DND-41 (cell line): ENCODE results near the gene ZNF511.

ENCODE experiments used
- ATAC-seq: fragments of 200-7000 bp; cut with Tn5 transposase; 3 replicates; pipeline ENCODE4 v1.9.1; 2021; ENCODE audit warnings: low read depth; ENCODE audit not compliant: insufficient read depth
- DNase-seq: peaks from one replicate; pipeline ENCODE4 v3.0.0-alpha.2; 2020
- H2AFZ ChIP-seq: 2 replicates; pipeline ENCODE4 v1.6.0; 2012; ENCODE audit warnings: low read depth, low read length
- H3K27ac ChIP-seq: 2 replicates; pipeline ENCODE4 v1.5.1; 2012; ENCODE audit warnings: low read length, inconsistent platforms
- H3K27me3 ChIP-seq: fragments of 200-600 bp; sonication (generic); 2 replicates; pipeline ENCODE4 v1.6.0; 2012; ENCODE audit warnings: low read length, mild to moderate bottlenecking, inconsistent platforms; ENCODE audit not compliant: insufficient read depth, poor library complexity
- H3K36me3 ChIP-seq: 2 replicates; pipeline ENCODE4 v1.5.1; 2012; ENCODE audit warnings: low read length, inconsistent platforms; ENCODE audit not compliant: insufficient read depth
- H3K4me1 ChIP-seq: 2 replicates; pipeline ENCODE4 v1.5.1; 2012; ENCODE audit warnings: mild to moderate bottlenecking, low read length; ENCODE audit not compliant: insufficient read depth
- H3K4me2 ChIP-seq: 2 replicates; pipeline ENCODE4 v1.6.0; 2012; ENCODE audit warnings: mild to moderate bottlenecking, moderate library complexity, low read length, inconsistent platforms; ENCODE audit not compliant: insufficient read depth
- H3K4me3 ChIP-seq, 2 experiments: fragments of 200-600 bp in 1 of 2; shearing (Covaris generic) in 1 of 2; 2 replicates each; pipeline ENCODE4 v1.5.1; 2012 to 2016; ENCODE audit warnings: inconsistent platforms in 2 of 2, low read length in 2 of 2, mild to moderate bottlenecking in 2 of 2, low read depth in 1 of 2, moderate library complexity in 1 of 2
- H3K79me2 ChIP-seq: 2 replicates; pipeline ENCODE4 v1.6.0; 2012; ENCODE audit warnings: low read length, inconsistent platforms; ENCODE audit not compliant: insufficient read depth
- H3K9ac ChIP-seq: 2 replicates; pipeline ENCODE4 v1.6.0; 2012; ENCODE audit warnings: low read depth, mild to moderate bottlenecking, inconsistent platforms, low read length, moderate library complexity
- H3K9me3 ChIP-seq: 2 replicates; pipeline ENCODE4 v1.5.1; 2012; ENCODE audit warnings: low read length, moderate library complexity, mild to moderate bottlenecking, inconsistent platforms; ENCODE audit not compliant: insufficient read depth, severe bottlenecking
- H4K20me1 ChIP-seq: 2 replicates; pipeline ENCODE4 v1.6.0; 2012; ENCODE audit warnings: low read length; ENCODE audit not compliant: insufficient read depth
- EZH2 ChIP-seq: IDR thresholded peaks from 3 replicates; pipeline ENCODE4 v1.6.1; 2012; ENCODE audit warnings: borderline replicate concordance, low read depth, mild to moderate bottlenecking, moderate library complexity, low read length, inconsistent platforms; ENCODE audit not compliant: severe bottlenecking
- TF ChIP-seq, protein P1 (sequence below): IDR thresholded peaks from 2 replicates; pipeline ENCODE4 v1.5.1; 2012; ENCODE audit warnings: borderline replicate concordance, low read length, moderate library complexity, mild to moderate bottlenecking; ENCODE audit not compliant: poor library complexity, severe bottlenecking; ENCODE audit errors: extremely low read depth

Gene ZNF511

DNA sequence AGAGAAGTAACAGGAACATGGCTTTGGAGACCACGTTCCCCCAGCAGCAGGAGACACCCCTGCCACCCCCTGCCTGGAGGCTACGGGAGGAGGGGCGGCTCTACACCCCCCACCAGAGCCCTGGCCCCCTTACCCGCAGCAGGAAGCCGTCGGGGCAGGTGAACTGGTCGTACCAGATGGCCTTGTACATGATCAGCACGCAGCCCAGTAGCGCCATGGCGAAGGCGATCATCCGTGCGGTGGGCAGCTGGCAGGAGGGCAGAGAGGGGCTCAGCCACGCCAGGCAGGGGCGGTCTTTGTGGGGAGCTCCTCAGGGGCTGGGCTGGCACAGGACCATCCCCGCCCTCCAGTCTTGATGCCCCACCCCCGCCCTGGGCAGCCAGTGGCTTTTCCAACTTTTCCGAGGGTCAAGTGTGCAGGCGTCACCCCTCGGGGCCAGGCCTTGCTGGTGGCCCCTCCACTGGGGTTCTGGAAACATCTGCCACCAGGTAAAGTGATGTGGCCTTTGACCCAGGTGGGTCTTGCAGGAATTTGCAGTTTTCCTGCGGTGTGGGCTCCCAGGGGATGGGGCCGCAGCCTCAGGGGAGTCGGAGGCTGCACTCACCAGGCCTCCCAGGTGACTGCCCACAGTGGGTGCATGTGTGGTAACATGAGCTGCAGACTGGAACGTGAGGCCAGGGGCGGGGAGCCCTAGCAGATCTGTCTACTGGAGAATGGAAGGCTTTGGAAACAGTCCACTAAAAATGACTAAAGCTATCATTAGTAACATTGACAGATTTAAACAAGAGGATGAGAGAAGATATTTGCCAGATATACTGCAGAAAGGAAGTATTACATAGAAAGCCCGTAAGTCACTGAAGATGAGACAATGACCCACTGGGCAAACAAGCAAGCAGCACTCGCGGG is 18.3 kb downstream of the ZNF511 start:
- H3K4me2 ChIP-seq, result no peak overlapping the region
- H3K79me2 ChIP-seq, result no peaks in the 10 kb centered on the region
- H2AFZ ChIP-seq, result no peak overlapping the region
- peaks cover 13% of the 10 kb centered on the region for H3K4me1 ChIP-seq
- no peak overlapping the region for H3K27ac ChIP-seq
- peaks cover 6% of the 10 kb centered on the region for H3K27me3 ChIP-seq
- TF ChIP-seq, protein P1, sequence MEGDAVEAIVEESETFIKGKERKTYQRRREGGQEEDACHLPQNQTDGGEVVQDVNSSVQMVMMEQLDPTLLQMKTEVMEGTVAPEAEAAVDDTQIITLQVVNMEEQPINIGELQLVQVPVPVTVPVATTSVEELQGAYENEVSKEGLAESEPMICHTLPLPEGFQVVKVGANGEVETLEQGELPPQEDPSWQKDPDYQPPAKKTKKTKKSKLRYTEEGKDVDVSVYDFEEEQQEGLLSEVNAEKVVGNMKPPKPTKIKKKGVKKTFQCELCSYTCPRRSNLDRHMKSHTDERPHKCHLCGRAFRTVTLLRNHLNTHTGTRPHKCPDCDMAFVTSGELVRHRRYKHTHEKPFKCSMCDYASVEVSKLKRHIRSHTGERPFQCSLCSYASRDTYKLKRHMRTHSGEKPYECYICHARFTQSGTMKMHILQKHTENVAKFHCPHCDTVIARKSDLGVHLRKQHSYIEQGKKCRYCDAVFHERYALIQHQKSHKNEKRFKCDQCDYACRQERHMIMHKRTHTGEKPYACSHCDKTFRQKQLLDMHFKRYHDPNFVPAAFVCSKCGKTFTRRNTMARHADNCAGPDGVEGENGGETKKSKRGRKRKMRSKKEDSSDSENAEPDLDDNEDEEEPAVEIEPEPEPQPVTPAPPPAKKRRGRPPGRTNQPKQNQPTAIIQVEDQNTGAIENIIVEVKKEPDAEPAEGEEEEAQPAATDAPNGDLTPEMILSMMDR, result no peak
- TF ChIP-seq EZH2, result no peak
- ATAC-seq (no peak), DNase-seq (no peak)
- no peaks in the 10 kb centered on the region for H3K36me3 ChIP-seq
- H3K9me3 ChIP-seq, result no peaks in the 10 kb centered on the region
- no peak overlapping the region for H3K9ac ChIP-seq
- no peak overlapping the region for H3K4me3 ChIP-seq
- no peaks in the 10 kb centered on the region for H4K20me1 ChIP-seq

DNA sequence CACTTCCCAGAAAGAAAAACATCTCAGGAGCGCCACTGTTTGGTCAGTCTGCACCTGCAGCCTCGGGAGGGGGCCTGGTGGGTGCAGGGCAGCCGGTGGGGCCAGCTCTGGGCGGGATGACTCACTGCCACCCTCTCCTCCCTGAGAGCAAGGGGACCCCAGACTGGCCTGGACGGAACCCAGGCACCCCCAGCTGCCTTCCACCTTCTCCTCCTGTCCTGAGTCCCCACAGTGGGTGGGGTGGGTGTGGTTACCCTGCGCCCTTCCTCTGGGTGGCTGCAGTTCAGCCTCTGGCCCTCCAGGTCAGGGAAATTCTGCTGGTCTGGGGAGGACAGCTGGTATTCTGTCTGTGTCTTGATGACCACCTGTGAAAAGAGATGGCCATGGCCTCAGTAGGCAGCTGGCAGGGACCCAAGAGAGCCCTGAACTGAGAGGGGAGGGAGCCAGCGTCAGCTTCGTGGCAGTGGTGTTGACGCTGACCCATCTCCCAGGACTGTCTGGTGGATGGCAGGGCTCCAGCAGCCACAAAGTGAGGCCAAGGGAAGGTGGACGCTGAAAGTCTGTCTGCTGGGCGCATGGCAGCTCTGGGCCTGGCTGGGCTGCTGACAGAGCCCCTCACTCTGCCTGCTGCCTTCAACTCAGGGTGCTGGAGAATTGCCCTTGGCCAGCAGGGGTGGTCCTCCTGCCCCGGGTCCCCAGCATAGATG is 19.1 kb downstream of the ZNF511 start:
- ATAC-seq (no peak), DNase-seq (no peak)
- no peaks in the 10 kb centered on the region for H3K36me3 ChIP-seq
- no peak overlapping the region for H3K27ac ChIP-seq
- no peaks in the 10 kb centered on the region for H3K79me2 ChIP-seq
- no peak for TF ChIP-seq EZH2
- TF ChIP-seq, protein P1, result no peak
- peaks cover 13% of the 10 kb centered on the region for H3K4me1 ChIP-seq
- H3K9me3 ChIP-seq, result no peaks in the 10 kb centered on the region
- no peaks in the 10 kb centered on the region for H4K20me1 ChIP-seq
- no peak overlapping the region for H3K9ac ChIP-seq
- peaks cover 8% of the 10 kb centered on the region for H3K27me3 ChIP-seq
- H3K4me3 ChIP-seq, result no peak overlapping the region
- no peak overlapping the region for H3K4me2 ChIP-seq
- no peak overlapping the region for H2AFZ ChIP-seq

DNA sequence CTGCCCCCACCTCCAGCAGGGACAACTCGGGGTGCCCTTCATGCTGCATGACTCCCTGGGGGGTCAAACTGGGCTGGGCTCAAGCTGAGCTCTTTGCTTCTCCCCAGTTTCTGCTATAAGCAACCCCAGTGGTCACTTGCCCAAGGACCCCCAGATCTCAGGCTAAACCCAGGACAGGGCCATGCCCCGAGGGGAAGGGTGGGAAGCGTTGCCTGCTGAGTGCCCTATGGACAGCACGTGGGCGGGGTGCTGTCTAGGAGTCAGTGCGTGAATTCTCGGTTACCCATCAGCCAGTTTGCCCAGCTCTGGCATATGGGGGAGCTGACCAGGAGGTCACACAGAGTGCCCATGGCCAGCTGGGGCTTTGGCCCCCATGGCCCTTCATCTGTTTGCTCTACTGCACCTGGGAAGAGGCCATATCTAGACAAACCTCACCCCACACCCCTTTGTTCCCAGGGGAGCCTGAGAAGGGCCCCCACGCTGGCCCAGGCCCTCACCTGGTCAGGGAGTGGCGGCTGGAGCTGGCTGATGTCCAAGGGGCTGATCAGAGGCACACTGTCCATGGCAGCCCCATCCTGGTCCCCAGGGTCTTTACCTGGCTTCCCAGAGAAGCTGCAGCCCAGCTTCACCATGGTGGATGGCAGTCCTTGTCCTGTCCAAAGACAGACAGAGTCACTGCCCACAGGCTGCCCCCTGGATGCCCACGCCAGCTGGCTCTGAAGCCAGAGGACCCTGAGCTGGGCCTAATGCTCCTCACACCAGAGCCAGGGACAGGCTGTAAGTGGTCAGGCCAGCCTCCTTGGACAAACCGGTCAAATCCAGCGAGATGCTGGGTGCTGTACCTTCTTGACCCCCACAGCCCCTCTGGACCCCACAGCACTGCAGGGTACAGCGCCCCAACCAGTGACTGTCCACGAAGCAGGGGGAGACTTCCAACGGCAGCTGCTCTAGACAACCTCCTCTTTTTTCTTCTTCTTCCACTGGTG is 19.9 kb downstream of the ZNF511 start:
- DNase-seq (no peak), ATAC-seq (no peak)
- peaks cover 8% of the 10 kb centered on the region for H3K27me3 ChIP-seq
- TF ChIP-seq EZH2, result no peak
- TF ChIP-seq, protein P1, result no peak
- H3K9me3 ChIP-seq, result no peaks in the 10 kb centered on the region
- no peak overlapping the region for H3K9ac ChIP-seq
- H3K27ac ChIP-seq, result no peak overlapping the region
- H4K20me1 ChIP-seq, result no peaks in the 10 kb centered on the region
- no peak overlapping the region for H3K4me3 ChIP-seq
- no peak overlapping the region for H2AFZ ChIP-seq
- peaks cover 13% of the 10 kb centered on the region for H3K4me1 ChIP-seq
- H3K79me2 ChIP-seq, result no peaks in the 10 kb centered on the region
- H3K36me3 ChIP-seq, result no peaks in the 10 kb centered on the region
- no peak overlapping the region for H3K4me2 ChIP-seq
